ENCODE results near the gene B9D1. TPM values are rescaled to one million over a fixed set of nuclear protein-coding genes. Genes with fewer than 3 reads are reported as not detected.

The B9D1 gene
- total RNA-seq, 3 donors from 2014 or later: 14.4 to 29.2 (median 28.4) TPM

DNA sequence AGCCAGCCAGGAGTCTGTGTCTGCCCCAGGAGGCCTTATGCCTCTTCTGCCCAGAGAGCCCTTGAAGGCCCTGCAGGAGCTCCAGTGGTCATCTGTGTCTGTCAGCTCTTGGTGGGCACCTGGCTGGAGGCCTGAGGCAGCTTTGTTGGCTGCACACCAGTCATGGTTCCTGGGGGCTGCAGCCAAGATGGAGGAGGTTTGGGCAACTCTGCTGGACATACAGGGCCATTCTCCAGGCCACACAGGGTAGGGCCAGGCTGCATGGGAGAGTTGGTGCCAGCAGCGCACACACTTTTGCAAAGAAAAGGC lies 29.4 kb downstream of the B9D1 start:
- no peaks in the 10 kb centered on the region for H3K9me3 ChIP-seq
- no peaks in the 10 kb centered on the region for H3K36me3 ChIP-seq
- no peak overlapping the region for H3K27ac ChIP-seq
- H3K27me3 ChIP-seq: no peaks in the 10 kb centered on the region
- DNase-seq (ENCODE audit: low spot score in 2 of 2): no peak
- intact Hi-C loops (cut with DNase I; ENCODE audit: low total_unique reads): no loop called here
- H3K4me1 ChIP-seq: peaks cover 0 to 5% of the 10 kb centered on the region in 2 donors
- H3K4me3 ChIP-seq: no peak overlapping the region
- no peak for TF ChIP-seq POLR2AphosphoS5 (IDR thresholded peaks at IDR 0.05)
- no peak for TF ChIP-seq POLR2A (IDR thresholded peaks at IDR 0.05)
- TF ChIP-seq, protein P1, sequence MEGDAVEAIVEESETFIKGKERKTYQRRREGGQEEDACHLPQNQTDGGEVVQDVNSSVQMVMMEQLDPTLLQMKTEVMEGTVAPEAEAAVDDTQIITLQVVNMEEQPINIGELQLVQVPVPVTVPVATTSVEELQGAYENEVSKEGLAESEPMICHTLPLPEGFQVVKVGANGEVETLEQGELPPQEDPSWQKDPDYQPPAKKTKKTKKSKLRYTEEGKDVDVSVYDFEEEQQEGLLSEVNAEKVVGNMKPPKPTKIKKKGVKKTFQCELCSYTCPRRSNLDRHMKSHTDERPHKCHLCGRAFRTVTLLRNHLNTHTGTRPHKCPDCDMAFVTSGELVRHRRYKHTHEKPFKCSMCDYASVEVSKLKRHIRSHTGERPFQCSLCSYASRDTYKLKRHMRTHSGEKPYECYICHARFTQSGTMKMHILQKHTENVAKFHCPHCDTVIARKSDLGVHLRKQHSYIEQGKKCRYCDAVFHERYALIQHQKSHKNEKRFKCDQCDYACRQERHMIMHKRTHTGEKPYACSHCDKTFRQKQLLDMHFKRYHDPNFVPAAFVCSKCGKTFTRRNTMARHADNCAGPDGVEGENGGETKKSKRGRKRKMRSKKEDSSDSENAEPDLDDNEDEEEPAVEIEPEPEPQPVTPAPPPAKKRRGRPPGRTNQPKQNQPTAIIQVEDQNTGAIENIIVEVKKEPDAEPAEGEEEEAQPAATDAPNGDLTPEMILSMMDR (IDR thresholded peaks at IDR 0.05): no peak

DNA sequence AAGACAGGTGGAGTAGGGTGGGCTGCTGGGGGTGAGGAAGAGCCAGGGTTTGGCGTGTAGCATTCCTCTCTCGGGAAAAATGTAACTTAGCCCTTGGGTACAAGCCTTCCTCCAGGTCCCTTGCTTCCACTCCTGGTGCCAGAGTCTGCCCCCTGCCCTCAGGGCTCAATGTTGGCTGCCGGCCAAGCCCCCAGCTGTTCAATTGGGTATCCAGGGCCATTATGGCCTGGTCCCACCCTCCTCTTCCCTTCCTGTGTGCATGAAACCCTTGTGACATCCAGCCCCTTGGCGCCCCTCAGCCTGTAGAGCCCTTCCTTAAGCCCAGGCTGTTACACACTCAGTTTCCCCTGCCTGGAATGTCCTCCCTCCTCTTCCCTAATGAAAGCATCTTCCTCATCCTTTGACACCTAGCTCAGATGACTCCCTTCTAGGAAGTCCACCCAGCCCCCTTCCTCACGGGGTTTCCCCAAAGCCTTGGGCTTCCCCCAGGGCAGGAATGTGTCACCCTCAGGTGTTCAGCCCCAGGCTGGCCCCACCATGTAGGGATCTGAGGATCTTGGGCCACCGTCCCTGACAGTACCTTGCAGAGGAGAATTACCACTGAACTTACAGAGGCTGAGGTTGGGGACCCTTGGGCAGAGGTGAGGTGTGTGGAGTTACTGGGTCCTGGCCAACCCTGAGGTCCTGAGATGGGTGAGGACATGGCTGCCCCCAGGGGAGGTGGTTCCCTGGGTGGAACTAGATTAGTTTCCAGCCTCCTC lies 30.0 kb downstream of the B9D1 start:
- intact Hi-C loops (cut with DNase I; ENCODE audit: low total_unique reads): no loop called here
- no peak for DNase-seq (ENCODE audit: low spot score in 2 of 2)
- no peaks in the 10 kb centered on the region for H3K4me1 ChIP-seq
- H3K9me3 ChIP-seq: no peaks in the 10 kb centered on the region
- TF ChIP-seq POLR2A (IDR thresholded peaks at IDR 0.05): no peak
- TF ChIP-seq POLR2AphosphoS5 (IDR thresholded peaks at IDR 0.05): no peak
- TF ChIP-seq, protein P1 (IDR thresholded peaks at IDR 0.05): no peak
- no peaks in the 10 kb centered on the region for H3K27me3 ChIP-seq
- no peak overlapping the region for H3K27ac ChIP-seq
- no peaks in the 10 kb centered on the region for H3K36me3 ChIP-seq
- no peak overlapping the region for H3K4me3 ChIP-seq

DNA sequence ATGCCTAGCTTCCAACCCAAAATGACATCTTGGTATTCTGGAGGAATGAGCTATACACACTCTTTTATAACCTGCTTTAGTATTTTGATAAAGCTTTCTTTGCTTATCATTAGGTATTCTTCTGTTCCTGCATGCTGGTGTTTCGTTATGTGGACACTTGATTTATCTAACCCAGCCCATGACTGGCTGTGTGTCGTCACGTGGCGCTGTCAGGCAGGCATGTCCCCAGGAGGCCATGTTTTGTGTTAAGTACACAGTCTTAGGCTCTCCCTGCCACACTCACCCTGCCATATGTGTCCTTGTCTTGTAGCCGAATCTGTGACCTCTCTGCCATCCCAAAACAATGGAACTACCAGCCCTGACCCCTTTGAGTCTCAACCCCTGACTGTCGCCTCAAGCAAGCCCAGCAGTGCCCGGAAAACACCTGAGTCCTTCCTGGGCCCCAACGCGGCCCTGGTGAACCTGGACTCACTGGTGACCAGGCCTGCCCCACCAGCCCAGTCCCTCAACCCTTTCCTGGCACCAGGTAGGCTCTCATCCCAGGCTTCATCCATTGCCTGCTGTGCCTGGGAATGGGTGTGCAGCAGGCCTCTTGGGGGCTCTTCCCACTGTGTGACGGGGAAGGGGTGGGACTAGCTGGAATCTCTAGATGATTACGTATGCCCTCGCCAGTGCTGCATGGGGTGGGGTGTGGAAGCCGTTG lies 30.8 kb downstream of the B9D1 start:
- no peak for DNase-seq (ENCODE audit: low spot score in 2 of 2)
- no peak overlapping the region for H3K27ac ChIP-seq
- no peaks in the 10 kb centered on the region for H3K4me1 ChIP-seq
- no peaks in the 10 kb centered on the region for H3K9me3 ChIP-seq
- no peak overlapping the region for H3K4me3 ChIP-seq
- H3K36me3 ChIP-seq: no peaks in the 10 kb centered on the region
- H3K27me3 ChIP-seq: no peaks in the 10 kb centered on the region
- intact Hi-C loops (cut with DNase I; ENCODE audit: low total_unique reads): no loop called here
- TF ChIP-seq POLR2A (IDR thresholded peaks at IDR 0.05): no peak
- TF ChIP-seq POLR2AphosphoS5 (IDR thresholded peaks at IDR 0.05): no peak
- TF ChIP-seq, protein P1 (IDR thresholded peaks at IDR 0.05): no peak

- no peaks in the 10 kb centered on the region for H3K4me1 ChIP-seq
- intact Hi-C loops (cut with DNase I; ENCODE audit: low total_unique reads): no loop called here
- H3K9me3 ChIP-seq: no peaks in the 10 kb centered on the region
- H3K27ac ChIP-seq: no peak overlapping the region
- H3K27me3 ChIP-seq: no peaks in the 10 kb centered on the region
- TF ChIP-seq POLR2A (IDR thresholded peaks at IDR 0.05) (no peak), POLR2AphosphoS5 (IDR thresholded peaks at IDR 0.05) (no peak)
- TF ChIP-seq, protein P1 (IDR thresholded peaks at IDR 0.05): no peak
- H3K36me3 ChIP-seq: no peaks in the 10 kb centered on the region
- no peak for DNase-seq (ENCODE audit: low spot score in 2 of 2)
- no peak overlapping the region for H3K4me3 ChIP-seq
Measured at GRCh38 chr17:19331134-19331533, 31.4 kb downstream of the B9D1 start.

DNA sequence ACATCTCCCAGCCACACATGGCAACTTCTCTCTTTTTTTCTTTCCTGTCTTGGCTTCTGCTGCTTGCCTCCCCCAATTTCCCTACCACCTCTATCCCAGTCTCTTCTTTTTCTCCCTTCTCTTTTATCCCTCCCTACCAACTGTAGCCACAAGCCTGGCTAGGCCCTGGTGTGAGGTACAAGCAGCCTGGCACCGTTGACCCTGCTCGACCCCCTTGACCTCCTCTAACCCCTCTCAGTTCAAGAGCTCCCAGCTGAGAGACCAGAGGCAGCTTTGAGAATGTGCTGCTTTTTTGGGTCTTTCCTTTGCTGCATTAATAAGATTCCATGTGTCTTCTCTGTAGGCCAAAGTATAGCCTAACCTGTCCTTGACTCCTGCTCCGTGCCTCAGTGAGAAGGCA lies 32.3 kb downstream of the B9D1 start:
- H3K27me3 ChIP-seq: no peaks in the 10 kb centered on the region
- no peak for TF ChIP-seq POLR2AphosphoS5 (IDR thresholded peaks at IDR 0.05)
- no peak overlapping the region for H3K4me3 ChIP-seq
- intact Hi-C loops (cut with DNase I; ENCODE audit: low total_unique reads): no loop called here
- no peaks in the 10 kb centered on the region for H3K36me3 ChIP-seq
- H3K27ac ChIP-seq: no peak overlapping the region
- H3K9me3 ChIP-seq: no peaks in the 10 kb centered on the region
- no peaks in the 10 kb centered on the region for H3K4me1 ChIP-seq
- no peak for DNase-seq (ENCODE audit: low spot score in 2 of 2)
